ENCODE results near the gene INAFM1. TPM values are rescaled to one million over a fixed set of nuclear protein-coding genes. Genes with fewer than 3 reads are reported as not detected.

Gene INAFM1
- total RNA-seq, 1 donor, result 2.5 TPM

- H4K20me1 ChIP-seq (ENCODE audit: insufficient read depth, low read length), result no peaks in the 10 kb centered on the region
- H2AFZ ChIP-seq (ENCODE audit: low read length), result no peak overlapping the region
- H3K4me1 ChIP-seq (ENCODE audit: insufficient read depth, low read length), result peaks cover 13% of the 10 kb centered on the region
- no peaks in the 10 kb centered on the region for H3K79me2 ChIP-seq (ENCODE audit: insufficient read depth, low read length)
- H3K36me3 ChIP-seq (ENCODE audit: insufficient read depth, low read length), result no peaks in the 10 kb centered on the region
- H3K4me2 ChIP-seq (ENCODE audit: insufficient read depth, low read length), result peak overlapping the region; percentile 40
- H3K4me3 ChIP-seq (ENCODE audit: insufficient read depth, low read length), result no peak overlapping the region
- no peaks in the 10 kb centered on the region for H3K9me3 ChIP-seq (ENCODE audit: low read depth, low read length)
- H3K27me3 ChIP-seq (ENCODE audit: insufficient read depth, low read length), result no peaks in the 10 kb centered on the region
- H3K27ac ChIP-seq (ENCODE audit: low read depth, low read length), result no peak overlapping the region
- DNase-seq (ENCODE audit: insufficient read length, low spot score, missing footprints), result peak; percentile 67
- TF ChIP-seq, protein P1, sequence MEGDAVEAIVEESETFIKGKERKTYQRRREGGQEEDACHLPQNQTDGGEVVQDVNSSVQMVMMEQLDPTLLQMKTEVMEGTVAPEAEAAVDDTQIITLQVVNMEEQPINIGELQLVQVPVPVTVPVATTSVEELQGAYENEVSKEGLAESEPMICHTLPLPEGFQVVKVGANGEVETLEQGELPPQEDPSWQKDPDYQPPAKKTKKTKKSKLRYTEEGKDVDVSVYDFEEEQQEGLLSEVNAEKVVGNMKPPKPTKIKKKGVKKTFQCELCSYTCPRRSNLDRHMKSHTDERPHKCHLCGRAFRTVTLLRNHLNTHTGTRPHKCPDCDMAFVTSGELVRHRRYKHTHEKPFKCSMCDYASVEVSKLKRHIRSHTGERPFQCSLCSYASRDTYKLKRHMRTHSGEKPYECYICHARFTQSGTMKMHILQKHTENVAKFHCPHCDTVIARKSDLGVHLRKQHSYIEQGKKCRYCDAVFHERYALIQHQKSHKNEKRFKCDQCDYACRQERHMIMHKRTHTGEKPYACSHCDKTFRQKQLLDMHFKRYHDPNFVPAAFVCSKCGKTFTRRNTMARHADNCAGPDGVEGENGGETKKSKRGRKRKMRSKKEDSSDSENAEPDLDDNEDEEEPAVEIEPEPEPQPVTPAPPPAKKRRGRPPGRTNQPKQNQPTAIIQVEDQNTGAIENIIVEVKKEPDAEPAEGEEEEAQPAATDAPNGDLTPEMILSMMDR (IDR thresholded peaks at IDR 0.05; ENCODE audit: extremely low read depth, low read depth, low read length), result no peak
Observed at GRCh38 chr19:47309038-47309437, 34.4 kb downstream of the INAFM1 start.

- H3K4me3 ChIP-seq (ENCODE audit: insufficient read depth, low read length), result no peak within 1 kb of the TSS
- H3K36me3 ChIP-seq (ENCODE audit: insufficient read depth, low read length), result no peaks in the 10 kb centered on the region
- peaks cover 13% of the 10 kb centered on the region for H3K4me1 ChIP-seq (ENCODE audit: insufficient read depth, low read length)
- H3K79me2 ChIP-seq (ENCODE audit: insufficient read depth, low read length), result no peaks in the 10 kb centered on the region
- no peak within 1 kb of the TSS for H2AFZ ChIP-seq (ENCODE audit: low read length)
- DNase-seq (ENCODE audit: insufficient read length, low spot score, missing footprints), result no peak
- no peak within 1 kb of the TSS for H3K27ac ChIP-seq (ENCODE audit: low read depth, low read length)
- peak within 1 kb of the TSS; percentile 40 for H3K4me2 ChIP-seq (ENCODE audit: insufficient read depth, low read length)
- no peaks in the 10 kb centered on the region for H3K27me3 ChIP-seq (ENCODE audit: insufficient read depth, low read length)
- TF ChIP-seq, protein P1 (IDR thresholded peaks at IDR 0.05; ENCODE audit: extremely low read depth, low read depth, low read length), result no peak
- no peaks in the 10 kb centered on the region for H3K9me3 ChIP-seq (ENCODE audit: low read depth, low read length)
- H4K20me1 ChIP-seq (ENCODE audit: insufficient read depth, low read length), result no peaks in the 10 kb centered on the region
Observed at GRCh38 chr19:47309608-47310007, 34.9 kb downstream of the INAFM1 start, which contains the start of gene C5AR1. TSS of gene C5AR1 (plus strand) at chr19:47309861. CDS start at chr19:47309896, 35 bp downstream.

DNA sequence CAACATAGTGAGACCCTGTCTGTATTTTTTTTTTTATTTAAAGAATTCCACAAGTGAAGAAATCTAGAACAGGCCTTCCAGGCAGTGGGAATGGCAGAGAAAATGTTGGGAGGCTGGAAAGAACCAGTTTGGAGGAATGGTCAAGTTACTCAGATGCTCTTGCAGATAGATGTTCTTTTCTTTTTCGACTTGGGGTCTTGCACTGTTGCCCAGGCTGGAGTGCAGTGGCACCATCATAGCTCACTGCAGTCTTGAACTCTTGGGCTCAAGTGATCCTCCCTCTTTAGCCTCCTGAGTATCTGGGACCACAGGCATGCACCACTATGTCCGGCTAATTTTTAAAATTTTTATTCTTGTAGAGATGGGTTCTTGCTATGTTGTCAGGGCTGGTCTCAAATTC is 35.6 kb downstream of the INAFM1 start:
- Histone ChIP-seq H3K36me3 (ENCODE audit: insufficient read depth, low read length) (no peaks in the 10 kb centered on the region), H3K4me1 (ENCODE audit: insufficient read depth, low read length) (peaks cover 12% of the 10 kb centered on the region), H3K9me3 (ENCODE audit: low read depth, low read length) (no peaks in the 10 kb centered on the region), H3K27ac (ENCODE audit: low read depth, low read length) (no peak overlapping the region), H3K4me2 (ENCODE audit: insufficient read depth, low read length) (no peak overlapping the region), H2AFZ (ENCODE audit: low read length) (no peak overlapping the region), H4K20me1 (ENCODE audit: insufficient read depth, low read length) (no peaks in the 10 kb centered on the region), H3K27me3 (ENCODE audit: insufficient read depth, low read length) (no peaks in the 10 kb centered on the region), H3K4me3 (ENCODE audit: insufficient read depth, low read length) (no peak overlapping the region), H3K79me2 (ENCODE audit: insufficient read depth, low read length) (no peaks in the 10 kb centered on the region)
- TF ChIP-seq, protein P1 (IDR thresholded peaks at IDR 0.05; ENCODE audit: extremely low read depth, low read depth, low read length), result no peak
- no peak for DNase-seq (ENCODE audit: insufficient read length, low spot score, missing footprints)

GRCh38 chr19:47310819-47311218 is 36.1 kb downstream of the INAFM1 start:
- H2AFZ ChIP-seq (ENCODE audit: low read length), result no peak overlapping the region
- no peaks in the 10 kb centered on the region for H3K36me3 ChIP-seq (ENCODE audit: insufficient read depth, low read length)
- H3K9me3 ChIP-seq (ENCODE audit: low read depth, low read length), result no peaks in the 10 kb centered on the region
- no peak overlapping the region for H3K4me3 ChIP-seq (ENCODE audit: insufficient read depth, low read length)
- TF ChIP-seq, protein P1 (IDR thresholded peaks at IDR 0.05; ENCODE audit: extremely low read depth, low read depth, low read length), result no peak
- H3K4me2 ChIP-seq (ENCODE audit: insufficient read depth, low read length), result no peak overlapping the region
- H3K27me3 ChIP-seq (ENCODE audit: insufficient read depth, low read length), result no peaks in the 10 kb centered on the region
- H4K20me1 ChIP-seq (ENCODE audit: insufficient read depth, low read length), result no peaks in the 10 kb centered on the region
- H3K79me2 ChIP-seq (ENCODE audit: insufficient read depth, low read length), result no peaks in the 10 kb centered on the region
- no peak for DNase-seq (ENCODE audit: insufficient read length, low spot score, missing footprints)
- H3K27ac ChIP-seq (ENCODE audit: low read depth, low read length), result no peak overlapping the region
- H3K4me1 ChIP-seq (ENCODE audit: insufficient read depth, low read length), result peaks cover 14% of the 10 kb centered on the region
